Daoy (cell line): ENCODE results near the gene NLRP9. TPM values are rescaled to one million over a fixed set of nuclear protein-coding genes. Genes with fewer than 3 reads are reported as not detected.

ENCODE experiments used
- DNase-seq: peaks from one replicate; pipeline ENCODE4 v3.0.0-alpha.2; 2015; ENCODE audit warnings: low read depth
- total RNA-seq: library from RNA; depleted of rRNA; stranded (reverse); fragments of >200 nt; shearing (Covaris generic); gene quantifications from 2 replicates; pipeline ENCODE4 v1.2.3, GENCODE V29; 2014; rRNA removed

Gene NLRP9
- total RNA-seq, 1 experiment from 2014 or later, result not detected

DNA sequence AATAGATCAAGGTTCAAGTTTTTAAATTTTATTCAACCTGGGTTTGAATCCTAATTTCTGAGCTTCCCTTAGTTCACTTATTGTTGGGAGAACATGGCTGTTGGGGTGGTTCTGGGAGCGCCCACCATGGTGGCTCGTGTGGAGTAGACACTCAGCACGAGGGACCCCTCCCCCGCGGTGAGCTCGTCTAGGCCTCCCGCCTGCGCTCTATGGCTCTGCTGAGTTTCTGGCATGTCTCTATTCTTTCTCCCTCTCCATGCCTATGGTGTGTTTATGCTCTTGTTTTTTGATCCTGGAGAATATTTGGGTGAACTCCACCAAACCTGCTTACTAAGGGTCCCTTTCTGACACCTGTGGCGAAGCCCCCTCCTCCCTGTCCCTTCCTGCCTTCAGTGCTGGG is 64.7 kb downstream of the NLRP9 start:
- DNase-seq, result no peak

DNA sequence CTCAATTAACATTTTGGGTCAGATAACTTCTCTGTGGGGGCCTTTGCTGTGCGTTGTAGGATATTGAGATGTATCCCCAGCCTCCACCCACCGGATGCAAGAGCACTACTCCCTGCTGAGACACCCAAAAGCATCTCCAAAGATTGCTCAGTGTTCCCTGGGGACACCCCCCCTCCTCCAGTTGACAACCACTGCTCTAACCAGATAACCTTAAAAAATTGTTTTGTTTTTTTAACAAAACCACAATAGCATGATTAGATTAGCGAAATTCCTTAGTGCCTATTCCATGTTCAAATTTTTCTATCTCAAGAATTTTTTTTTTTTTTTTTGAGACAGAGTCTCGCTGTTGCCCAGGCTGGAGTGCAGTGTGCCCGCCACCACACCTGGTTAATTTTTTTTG is 65.8 kb downstream of the NLRP9 start:
- no peak for DNase-seq

DNA sequence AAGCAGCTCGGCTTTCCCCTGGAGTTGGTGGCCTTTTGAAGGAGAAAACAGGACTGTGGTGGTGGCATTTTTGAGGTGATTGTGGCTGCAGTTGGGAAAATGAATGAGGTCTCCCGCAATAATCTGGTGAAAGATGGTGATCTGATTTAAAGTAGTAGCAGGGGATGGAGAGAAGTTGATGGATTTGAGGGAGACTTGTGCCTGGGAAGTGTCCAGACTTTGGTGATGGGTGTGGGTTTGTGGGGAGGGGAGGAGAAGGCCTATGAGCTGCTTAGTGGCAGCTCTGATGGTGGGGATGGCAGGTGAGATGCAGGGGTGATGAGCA is 67.2 kb downstream of the NLRP9 start:
- no peak for DNase-seq

DNA sequence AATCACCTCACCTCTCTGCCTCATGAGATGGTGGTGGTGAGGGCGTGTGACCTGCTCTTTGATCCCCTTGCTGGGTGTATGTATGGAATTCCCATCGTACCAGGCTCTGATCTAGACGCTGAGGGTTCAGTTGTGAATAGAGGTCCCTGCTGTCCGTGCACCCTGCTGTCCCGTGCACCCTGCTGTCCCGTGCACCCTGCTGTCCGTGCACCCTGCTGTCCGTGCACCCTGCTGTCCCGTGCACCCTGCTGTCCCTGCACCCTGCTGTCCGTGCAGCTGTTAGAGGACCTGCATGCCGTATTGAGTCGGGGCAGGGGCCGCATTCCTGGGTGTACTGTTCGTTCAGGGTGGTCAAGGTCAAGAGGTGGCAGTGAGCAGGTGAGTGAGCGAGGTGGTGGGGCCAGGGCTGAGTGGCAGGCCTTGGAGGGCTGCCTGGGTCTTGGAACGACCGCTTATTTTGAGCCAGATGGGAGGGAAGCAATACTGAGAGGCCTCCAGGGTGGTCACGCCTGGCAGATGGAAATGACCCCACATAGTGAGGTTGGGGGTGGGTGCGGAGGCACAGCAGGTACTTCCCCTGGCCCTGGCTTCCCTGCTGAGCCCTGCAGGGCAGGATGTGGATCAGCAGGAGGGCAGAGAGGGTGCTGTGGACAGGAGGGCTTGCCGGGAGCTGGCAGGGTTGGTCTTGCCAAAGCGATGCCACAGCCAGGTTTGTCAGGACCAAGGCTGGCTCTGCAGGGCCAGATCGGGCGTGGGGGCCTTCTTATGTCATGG is 67.7 kb downstream of the NLRP9 start:
- peak; percentile 63 for DNase-seq

DNA sequence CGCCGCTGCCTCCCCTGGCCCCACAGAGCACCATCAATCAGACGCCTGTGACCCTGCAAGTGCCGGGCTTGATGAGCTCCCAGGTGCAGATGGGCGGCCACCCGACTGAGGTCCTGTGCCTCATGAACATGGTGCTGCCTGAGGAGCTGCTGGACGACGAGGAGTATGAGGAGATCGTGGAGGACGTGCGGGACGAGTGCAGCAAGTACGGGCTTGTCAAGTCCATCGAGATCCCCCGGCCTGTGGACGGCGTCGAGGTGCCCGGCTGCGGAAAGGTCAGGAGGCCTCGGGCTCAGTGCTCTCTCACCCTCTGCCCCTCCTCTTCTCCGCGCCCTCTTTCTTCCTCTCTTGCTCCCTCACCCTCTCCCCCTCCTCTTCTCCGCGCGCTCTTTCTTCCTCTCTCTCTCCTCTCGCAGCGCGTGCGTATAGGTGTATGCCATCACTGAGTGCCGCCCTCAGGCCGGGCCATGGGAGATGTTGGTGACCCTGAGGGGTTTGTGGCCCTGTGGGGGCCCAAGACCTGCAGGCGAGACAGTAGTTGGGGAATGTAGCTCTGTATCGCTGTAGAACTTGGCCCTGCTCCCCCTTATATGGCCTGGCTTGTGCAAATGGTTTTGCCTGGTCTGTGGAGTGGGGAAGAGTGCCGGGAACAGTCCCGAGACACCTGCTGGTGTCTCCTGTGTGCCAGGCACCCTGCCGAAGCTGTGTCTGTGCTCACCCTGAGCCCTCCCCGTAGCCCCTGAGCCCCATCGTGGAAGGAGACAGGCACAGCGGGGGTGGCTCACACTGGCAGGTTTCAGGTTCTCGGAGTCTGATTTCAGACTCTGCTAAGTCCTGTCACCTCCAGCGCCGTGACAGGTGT is 68.6 kb downstream of the NLRP9 start:
- no peak for DNase-seq

DNA sequence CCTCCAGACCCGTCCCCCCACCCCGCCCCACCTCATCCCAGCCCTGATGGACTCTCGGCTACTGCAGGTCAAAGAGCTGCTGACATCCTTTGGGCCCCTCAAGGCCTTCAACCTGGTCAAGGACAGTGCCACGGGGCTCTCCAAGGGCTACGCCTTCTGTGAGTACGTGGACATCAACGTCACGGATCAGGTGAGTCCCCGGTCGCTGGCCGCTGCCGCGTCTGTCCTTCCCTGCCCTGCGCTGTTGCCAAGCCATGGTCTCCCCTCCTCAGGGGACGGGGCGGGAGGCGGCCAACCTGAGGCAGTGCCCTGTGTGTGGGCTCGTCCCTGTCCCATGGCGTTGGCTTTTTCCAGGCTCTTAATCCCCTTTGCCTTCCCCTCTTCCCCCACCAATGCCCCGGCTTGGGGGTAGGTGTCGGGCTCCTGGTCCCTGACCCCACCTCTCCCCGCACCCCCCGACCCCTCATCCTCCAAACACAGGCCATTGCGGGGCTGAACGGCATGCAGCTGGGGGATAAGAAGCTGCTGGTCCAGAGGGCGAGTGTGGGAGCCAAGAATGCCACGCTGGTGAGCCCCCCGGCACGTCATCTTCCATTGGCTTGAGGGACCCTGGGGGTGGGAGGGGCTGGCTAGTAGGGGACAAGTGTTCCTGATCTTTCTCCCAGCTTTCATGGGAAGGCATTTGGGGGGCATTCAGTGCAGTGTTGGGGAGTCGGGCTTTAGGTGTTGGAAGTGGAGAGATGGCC is 69.4 kb downstream of the NLRP9 start:
- DNase-seq, result no peak

DNA sequence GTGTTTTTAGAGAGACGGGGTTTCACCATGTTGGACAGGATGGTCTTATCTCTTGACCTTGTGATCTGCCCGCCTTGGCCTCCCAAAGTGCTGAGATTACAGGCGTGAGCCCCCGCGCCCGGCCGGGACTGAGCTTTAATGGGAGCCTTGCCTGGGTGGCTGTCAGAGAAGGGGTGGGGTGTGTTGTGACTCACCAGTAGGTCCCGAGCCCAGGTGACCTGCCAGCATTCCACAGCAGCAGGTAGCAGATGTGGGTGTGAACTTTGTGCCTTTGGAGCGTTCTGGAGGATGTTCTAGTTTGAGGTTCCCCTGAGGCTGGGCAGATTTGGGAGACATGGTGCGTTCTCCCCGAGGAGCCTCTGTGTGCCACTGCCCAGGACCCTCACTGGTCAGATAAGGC is 70.2 kb downstream of the NLRP9 start:
- no peak for DNase-seq

DNA sequence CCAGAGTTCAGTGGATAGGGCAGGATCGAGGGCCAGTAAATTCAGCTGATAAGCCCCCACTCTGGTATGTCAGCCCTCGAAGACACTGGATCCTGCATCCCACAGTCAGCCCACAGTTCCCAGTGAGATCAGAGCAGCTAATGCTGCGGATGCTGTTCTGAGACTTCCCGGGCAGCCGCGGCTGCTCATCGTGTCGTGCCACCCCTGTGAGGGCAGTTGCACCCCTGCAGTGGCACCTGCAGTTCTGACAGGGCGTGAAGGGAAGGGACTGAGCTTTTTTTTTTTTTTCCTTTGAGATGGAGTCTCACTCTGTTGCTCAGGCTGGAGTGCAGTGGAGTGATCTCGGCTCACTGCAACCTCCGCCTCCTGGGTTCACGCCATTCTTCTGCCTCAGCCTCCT is 70.7 kb downstream of the NLRP9 start:
- no peak for DNase-seq

DNA sequence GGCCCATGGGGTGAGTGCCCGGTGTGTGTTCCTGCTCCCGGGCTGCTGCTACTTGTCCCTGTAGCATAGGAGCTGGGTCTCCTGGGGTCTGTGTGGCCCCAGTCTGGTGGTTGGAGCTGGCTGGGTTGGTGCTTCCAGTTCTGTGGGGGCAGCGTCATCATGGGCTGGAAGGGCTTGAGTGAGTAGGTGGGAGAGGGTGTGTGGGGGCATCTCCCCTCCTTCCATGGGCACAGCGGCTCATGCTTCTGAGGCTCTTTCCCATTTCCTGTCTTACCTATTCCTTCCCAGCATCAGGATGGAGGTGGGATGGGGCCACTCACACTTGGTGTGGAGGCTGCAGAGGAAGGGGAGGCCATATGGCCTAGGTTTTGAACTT is 71.2 kb downstream of the NLRP9 start:
- DNase-seq, result no peak

DNA sequence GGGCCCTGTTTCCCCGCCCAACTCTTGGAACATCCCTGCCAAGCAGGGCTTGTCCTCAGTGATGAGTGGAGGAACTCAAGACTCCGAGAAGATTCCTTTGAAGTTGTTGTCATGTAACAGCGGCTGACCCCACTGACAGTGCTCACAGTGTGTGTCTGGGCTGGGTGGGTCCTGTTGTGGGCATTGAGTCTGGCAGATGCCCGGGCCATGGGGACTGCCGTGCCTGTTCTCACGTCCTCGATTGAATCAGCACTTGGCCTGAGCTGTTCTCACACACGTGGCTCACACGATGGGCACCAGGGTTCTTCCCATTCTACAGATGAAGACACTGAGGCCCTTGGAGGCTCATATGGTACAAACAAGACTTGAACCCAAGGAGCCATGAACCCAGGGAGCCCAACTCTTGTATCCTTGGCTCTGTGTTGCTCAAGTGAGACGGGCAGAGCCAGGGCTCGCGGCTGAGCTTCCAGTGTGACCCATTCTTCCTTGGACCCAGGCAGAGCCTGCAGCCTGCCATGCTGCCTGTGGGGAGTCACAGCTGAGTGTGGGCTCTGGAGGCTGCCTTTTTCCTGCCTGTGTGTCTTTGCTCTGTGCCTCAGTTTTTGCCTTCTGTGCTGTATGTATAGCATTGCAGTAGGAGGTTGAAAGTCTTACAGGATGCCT is 71.7 kb downstream of the NLRP9 start:
- DNase-seq, result no peak

DNA sequence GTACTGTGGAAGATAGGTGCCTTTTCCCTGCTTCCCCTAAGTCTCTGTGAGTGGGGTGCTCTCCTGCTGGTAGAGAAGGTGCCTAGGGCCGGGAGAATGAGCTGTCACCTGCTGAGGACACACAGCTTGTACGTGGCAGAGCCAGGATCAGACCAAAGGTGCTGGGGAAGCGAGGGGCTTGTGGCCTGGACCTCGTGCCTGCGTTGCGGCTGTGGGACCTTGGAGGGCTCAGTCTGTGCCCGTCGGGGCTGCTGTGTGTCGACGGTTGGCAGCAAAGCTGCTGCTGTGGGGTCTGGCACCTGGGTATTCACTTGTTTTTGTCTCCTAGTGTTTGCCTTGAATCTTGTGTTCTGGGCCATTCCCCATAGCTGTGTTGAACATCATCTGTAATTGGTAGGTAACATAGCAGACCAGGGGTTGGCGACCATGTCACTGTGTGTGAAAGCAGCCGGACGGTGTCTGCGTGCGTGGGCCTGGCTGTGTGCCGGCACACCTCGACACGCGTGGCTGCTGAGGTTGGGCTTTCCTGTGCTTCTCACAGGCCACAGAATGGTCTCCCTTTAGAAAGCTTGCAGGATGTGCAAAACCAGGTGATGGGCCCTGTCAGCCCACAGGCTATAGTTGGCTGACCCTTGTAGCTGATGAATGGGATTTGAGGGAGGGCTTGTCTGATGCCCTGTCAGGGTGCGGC is 74.2 kb downstream of the NLRP9 start:
- DNase-seq, result no peak

DNA sequence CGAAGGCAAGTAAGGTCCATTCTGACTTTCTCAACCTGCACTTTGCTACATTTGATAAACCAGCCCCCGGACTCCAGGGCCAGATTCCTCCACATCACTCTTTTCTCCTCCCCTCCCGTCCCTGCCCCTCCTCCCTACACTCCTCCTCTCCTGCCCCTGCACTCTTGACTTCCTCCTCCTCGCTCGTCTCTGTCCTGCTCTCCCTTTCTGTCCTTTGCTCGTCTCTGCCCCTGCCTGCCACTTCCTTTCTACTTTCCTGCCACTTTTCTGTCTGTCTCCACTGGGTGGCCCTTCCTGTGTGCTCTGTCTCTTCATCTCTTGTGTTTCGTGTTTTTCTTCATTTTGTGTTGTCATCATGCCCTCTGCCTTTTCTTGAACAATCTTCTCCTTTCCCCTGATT is 76.4 kb downstream of the NLRP9 start:
- DNase-seq, result no peak

DNA sequence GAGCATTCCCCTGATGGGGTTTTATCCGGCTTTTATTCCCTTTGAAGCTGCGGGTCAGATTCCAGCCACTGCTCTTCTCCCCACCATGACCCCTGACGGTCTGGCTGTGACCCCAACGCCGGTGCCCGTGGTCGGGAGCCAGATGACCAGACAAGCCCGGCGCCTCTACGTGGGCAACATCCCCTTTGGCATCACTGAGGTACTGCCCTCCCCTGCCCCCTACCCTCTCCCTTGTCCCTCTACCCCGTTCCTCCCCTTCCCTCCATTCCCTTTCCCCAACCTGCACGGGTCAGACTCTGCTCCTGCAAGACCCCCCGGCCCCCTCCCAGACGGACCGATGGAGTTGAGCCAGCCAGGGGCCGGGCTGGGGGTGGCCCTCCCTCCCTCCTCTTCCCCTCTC is 77.2 kb downstream of the NLRP9 start:
- no peak for DNase-seq

DNA sequence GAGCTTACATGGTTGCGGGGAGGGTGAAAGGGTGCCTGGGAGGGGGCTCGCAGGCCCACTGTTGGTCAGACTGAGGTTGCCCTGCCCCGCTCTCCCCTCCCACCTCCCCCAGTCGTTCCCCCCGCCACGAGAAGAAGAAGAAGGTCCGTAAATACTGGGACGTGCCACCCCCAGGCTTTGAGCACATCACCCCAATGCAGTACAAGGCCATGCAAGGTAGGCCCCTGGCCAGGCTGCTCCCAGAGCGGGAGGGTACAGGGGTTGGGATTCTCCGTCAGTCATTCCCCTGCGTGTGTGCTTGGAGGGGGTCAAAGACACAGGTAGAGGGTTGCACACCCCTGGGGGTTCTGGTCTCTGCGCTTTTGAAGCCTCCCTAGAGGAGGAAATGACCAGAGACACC is 77.8 kb downstream of the NLRP9 start:
- DNase-seq, result no peak

DNA sequence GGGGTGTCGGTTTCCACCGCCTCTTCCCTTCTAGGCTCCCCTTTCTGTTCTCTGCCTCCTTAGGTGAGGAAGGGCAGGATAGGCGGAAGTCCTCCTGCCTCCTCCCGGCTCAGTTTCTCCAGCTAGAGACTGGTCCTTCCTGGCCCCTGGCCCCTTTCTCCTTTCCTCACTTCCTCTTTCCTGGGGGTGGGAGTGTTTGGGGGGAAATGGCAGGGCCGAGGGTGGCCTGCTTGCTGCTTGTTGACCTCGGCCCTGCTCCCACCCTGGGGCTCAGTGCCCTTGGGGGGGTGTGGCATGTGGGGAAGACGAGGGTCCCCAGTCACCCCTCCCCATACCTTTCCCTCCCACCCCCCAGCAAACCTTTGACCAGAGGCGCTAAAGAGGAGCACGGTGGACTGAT is 78.4 kb downstream of the NLRP9 start:
- DNase-seq, result no peak

DNA sequence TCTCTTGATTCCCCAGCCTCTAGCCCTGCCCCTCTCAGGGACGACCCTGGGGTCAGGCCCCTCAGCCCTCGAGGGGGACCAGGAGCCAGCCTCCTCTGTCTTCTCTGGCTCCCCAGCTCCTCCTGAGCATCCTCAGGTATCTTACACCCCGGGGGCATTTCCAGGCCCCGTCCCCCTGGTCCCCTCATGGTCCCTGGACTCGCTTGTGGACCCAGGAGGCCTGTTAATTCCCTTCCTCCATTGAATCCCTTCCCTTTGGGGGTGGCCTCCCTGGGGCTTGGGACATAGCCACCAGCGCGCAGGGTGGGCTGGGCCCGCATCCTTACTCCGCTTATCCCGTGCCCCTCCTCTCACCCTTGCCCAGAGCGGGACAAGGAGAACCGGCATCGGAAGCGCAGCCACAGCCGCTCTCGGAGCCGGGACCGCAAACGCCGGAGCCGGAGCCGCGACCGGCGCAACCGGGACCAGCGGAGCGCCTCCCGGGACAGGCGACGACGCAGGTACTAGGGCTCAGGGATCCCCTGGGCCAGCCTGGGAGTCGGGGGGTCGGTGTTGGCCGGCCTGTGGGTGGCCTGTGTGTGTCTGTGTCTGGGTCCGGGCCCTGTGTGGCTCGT is 79.2 kb downstream of the NLRP9 start:
- no peak for DNase-seq

Other genes with a start within 250 kb of the NLRP9 start
- gene SSC5D, start 250.0 kb downstream of the NLRP9 start, total RNA-seq, result 1.4 and 2.2 TPM in 2 replicates
- not detected in 2 replicates for gene SBK2, start 201.3 kb downstream of the NLRP9 start, total RNA-seq
- gene SBK3, start 192.9 kb downstream of the NLRP9 start, total RNA-seq, result not detected in 2 replicates
- gene ZNF579, start 157.6 kb downstream of the NLRP9 start, total RNA-seq, result 8.8 and 9.8 TPM in 2 replicates
- 2.2 and 4.1 TPM in 2 replicates for gene FIZ1, start 138.9 kb downstream of the NLRP9 start, total RNA-seq
- gene ZNF524, start 138.1 kb downstream of the NLRP9 start, total RNA-seq, result 6.1 and 8.7 TPM in 2 replicates
- 0.15 and 0.80 TPM in 2 replicates for gene ZNF865, start 132.8 kb downstream of the NLRP9 start, total RNA-seq
- 5.8 and 6.1 TPM in 2 replicates for gene ZNF784, start 113.8 kb downstream of the NLRP9 start, total RNA-seq
- 1.8 and 2.4 TPM in 2 replicates for gene ZNF580, start 97.4 kb downstream of the NLRP9 start, total RNA-seq
- gene ZNF581, start 94.8 kb downstream of the NLRP9 start, total RNA-seq, result 10.1 and 15.9 TPM in 2 replicates
- gene CCDC106, start 90.2 kb downstream of the NLRP9 start, total RNA-seq, result 8.2 and 8.6 TPM in 2 replicates
- gene U2AF2, start 83.4 kb downstream of the NLRP9 start, total RNA-seq, result 218 and 267 TPM in 2 replicates
- gene EPN1, start 63.2 kb downstream of the NLRP9 start, total RNA-seq, result 25.3 and 26.6 TPM in 2 replicates
- 64.2 and 89.1 TPM in 2 replicates for gene RFPL4A, start 20.7 kb upstream of the NLRP9 start, total RNA-seq
- 46.6 and 54.4 TPM in 2 replicates for gene RFPL4AL1, start 30.7 kb upstream of the NLRP9 start, total RNA-seq
- 4.1 and 5.1 TPM in 2 replicates for gene NLRP11, start 93.6 kb upstream of the NLRP9 start, total RNA-seq
- gene NLRP4, start 98.1 kb upstream of the NLRP9 start, total RNA-seq, result 0.60 and 0.80 TPM in 2 replicates
- not detected in 2 replicates for gene NLRP13, start 193.9 kb upstream of the NLRP9 start, total RNA-seq
- gene NLRP8, start 209.4 kb upstream of the NLRP9 start, total RNA-seq, result 0.06 TPM in 1 of 2 replicates, not detected in the other
- gene NLRP5, start 248.4 kb upstream of the NLRP9 start, total RNA-seq, result 4.9 and 5.1 TPM in 2 replicates